DOHH2 (cell line): ENCODE measurements around the gene CDK6.

Experiments used
- CTCF ChIP-seq: fragments of 200-600 bp; sonication (generic); IDR thresholded peaks from one replicate; pipeline ENCODE4 v1.5.1; 2014; ENCODE audit warnings: antibody characterized with exemption, mild to moderate bottlenecking, low read depth, low read length; ENCODE audit not compliant: poor library complexity, severe bottlenecking
- EZH2phosphoT487 ChIP-seq: fragments of 200-600 bp; sonication (generic); IDR thresholded peaks from 2 replicates; pipeline ENCODE4 v1.6.1; 2017; ENCODE audit warnings: borderline replicate concordance, mild to moderate bottlenecking, antibody characterized with exemption, low read length, moderate library complexity, mixed read lengths

GRCh38 chr7:92815412-92815811 lies 21.0 kb downstream of the CDK6 start:
- TF ChIP-seq CTCF (no peak), EZH2phosphoT487 (no peak)
